Activated CD8-positive, alpha-beta memory T cell treated with anti-CD3 and anti-CD28 coated beads, Interleukin-2, amount 50 U/mL, for 24 hours (primary cell): ENCODE data around the gene MYO1D.
A peak's percentile ranks its signal among the peaks of the same experiment; 100 is the strongest.
"Not testable (repeated sequence)": the region's sequence is repeated elsewhere in the genome, so short reads cannot be mapped to it uniquely, and the experiment has no call there.

Experiments
- DNase-seq: peaks from one replicate; pipeline ENCODE4 v3.0.0-alpha.2; 2020; ENCODE audit errors: extremely low read depth

MYO1D gene

GRCh38 chr17:32673964-32674363, 203.0 kb downstream of the MYO1D start:
- no peak for DNase-seq

DNA sequence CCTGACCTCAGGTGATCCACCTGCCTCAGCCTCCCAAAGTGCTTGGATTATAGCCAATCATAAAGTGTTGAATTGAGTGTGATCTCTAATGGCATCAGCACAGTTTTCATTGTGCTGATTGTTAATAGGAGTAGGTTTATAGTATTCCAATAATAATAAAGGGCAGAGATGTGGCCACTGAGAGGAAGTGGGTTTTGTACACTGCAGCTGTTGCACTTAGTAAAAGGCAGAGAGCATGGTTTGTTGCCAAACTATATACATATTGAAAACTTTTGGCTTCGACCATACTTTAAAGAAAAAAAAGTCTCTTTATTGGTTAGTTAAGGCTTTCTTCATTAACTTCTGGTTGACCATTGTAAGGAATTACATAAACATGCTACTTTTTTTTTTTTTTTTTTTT, 204.2 kb downstream of the MYO1D start:
- no peak for DNase-seq

GRCh38 chr17:32671896-32672295, 205.0 kb downstream of the MYO1D start:
- DNase-seq = no peak

- no peak for DNase-seq
Measured at GRCh38 chr17:32664936-32665583, 211.9 kb downstream of the MYO1D start.

- DNase-seq = no peak
Measured at GRCh38 chr17:32660496-32660985, 216.4 kb downstream of the MYO1D start.

DNA sequence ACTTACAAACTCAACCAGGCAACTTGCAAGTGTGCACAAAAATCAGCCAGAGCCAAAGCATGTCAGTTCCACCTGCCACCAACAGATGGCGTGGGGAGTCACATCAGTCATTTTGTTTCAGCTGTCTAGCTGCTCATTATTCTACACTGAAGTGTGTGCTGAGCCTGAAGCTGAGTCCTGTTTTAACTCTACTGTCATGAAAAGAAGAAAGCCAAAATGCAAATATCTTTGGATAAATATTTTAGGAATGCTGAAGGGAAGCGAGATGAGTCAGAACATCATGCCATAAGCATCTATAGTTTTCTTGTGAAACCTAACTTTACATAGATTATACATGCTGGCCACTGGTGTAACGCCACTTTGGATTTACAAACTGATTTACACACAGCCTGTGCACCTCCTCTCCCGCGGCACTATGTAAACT, 217.5 kb downstream of the MYO1D start:
- peak; percentile 29 for DNase-seq

- no peak for DNase-seq
Measured at GRCh38 chr17:32658470-32659418, 218.2 kb downstream of the MYO1D start.

DNA sequence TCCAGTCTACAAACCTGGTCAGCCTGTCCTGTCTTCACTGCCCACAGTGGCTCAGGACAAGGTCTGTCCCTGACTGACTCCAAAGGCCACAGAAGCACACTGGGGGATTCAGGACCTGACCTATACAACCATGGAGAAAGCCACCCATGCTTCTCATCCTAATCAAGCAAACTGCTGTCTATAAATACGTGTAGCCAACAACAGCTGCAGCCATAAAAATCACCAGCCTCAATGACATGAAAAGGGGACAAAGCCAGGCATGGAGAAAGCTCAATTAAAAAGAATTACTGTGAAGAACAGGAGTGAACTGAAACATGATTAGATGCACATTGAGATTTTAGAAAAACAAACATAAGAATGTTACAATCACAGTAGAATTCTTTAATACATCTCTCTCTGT, 220.0 kb downstream of the MYO1D start:
- no peak for DNase-seq

DNA sequence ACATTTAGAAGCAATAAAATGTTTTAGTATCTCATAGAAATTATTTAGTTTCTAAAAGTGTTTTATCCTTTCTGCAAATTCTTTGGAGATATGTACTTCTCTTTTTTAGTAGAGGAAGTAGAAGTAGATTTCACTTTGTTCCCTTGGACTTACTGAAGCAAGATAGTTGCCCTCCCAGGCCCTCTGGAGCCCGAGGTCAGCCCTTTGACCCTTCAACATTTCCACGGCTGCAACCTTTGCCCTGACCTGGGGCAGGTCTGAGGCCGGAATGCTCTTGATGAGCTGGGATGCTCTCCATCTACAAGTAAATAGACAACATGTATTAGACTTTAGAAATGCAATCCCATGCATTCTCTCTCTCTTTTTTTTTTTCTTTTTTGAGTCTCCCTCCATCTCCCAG, 222.6 kb downstream of the MYO1D start:
- no peak for DNase-seq

- no peak for DNase-seq
Measured at GRCh38 chr17:32651084-32651483, 225.8 kb downstream of the MYO1D start.

- DNase-seq = no peak
Measured at GRCh38 chr17:32648450-32648849, 228.5 kb downstream of the MYO1D start.

DNA sequence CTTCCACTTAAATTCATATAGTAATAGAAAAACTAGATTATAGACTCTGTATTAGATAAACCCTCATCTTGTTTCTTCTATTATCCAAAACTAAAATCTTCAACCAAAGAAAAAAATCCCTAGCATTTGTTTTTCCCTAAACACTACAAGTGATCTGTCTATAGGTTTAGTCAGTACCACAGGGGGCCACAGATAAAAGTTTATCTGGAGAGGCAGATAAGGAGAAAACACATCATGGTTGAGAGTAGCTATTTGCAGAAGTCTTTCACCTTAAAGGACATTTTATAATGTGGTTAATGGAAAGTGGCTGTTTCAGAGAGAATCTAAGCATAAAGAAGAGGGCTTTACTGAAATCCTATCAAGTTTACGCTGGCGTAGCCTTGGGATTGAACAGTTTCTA, 230.0 kb downstream of the MYO1D start:
- no peak for DNase-seq

GRCh38 chr17:32641514-32641913, 235.4 kb downstream of the MYO1D start:
- DNase-seq = not testable (repeated sequence)

DNA sequence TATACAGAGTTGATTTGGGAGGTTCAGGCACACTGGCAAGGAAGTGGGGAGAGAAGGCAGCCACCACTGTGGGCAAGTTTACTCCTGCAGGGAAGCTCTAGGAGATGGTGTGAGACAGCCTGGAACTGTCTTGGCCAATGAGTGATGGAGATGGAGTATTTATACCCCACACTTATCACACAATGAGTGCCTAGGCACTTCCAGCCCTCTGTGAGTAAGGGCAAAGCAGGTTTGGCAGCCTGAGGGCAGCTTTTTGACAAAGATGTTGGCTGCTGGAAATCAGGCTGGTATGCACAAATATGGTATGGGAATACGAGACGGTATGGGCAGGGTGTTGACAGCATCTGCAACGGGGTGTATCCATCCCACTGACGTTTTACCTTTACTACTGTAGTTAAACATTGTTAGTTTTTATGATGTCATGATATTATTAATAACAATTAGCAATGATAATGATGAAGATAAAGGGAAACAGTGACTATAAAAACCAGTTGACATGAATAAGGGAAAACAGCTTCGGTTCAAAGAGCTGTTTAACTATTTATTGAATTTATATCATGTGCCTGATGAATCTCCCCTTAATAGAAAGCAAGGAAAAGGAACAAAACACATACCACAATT, 240.2 kb downstream of the MYO1D start:
- DNase-seq = no peak

GRCh38 chr17:32634167-32634566, 242.8 kb downstream of the MYO1D start:
- no peak for DNase-seq

- DNase-seq = no peak
Measured at GRCh38 chr17:32631341-32632096, 245.4 kb downstream of the MYO1D start.

GRCh38 chr17:32629563-32630190, 247.2 kb downstream of the MYO1D start:
- DNase-seq = no peak

GRCh38 chr17:32628271-32629044, 248.5 kb downstream of the MYO1D start:
- DNase-seq = no peak

DNA sequence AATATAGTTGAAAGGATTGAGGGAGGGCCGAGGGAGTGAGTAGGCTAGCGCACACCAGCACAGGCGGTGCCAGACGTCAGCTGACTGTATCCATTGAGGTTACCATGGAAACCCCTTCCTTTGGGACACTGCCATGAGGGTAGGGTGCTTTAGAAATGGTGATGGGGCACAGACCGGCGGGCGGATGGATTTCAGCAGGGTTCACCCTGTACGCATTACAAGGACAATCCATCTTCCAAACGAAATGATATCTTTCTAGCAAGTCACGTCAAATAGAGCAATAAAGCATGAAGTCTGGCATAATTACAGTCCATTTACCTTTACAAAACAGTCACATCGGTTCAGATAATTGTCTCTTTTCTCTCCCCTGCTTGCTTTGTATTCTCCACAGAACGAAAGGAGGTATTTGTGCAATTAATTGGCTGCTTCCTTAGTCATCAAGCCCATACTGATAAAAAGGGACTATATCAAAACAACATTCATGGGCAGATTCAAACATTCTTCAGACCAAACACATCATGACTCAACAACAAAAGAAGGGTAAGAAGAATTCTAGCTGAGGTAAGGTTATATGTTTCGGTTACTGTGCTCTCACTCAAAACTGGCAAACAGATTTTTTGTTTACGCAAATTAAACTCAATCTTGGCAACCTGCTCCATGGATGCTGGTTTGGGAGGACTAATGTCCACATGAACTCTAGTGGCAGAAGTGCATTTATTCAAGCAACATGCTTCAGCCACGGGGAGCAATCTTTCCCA, 249.5 kb downstream of the MYO1D start:
- DNase-seq = no peak

DNA sequence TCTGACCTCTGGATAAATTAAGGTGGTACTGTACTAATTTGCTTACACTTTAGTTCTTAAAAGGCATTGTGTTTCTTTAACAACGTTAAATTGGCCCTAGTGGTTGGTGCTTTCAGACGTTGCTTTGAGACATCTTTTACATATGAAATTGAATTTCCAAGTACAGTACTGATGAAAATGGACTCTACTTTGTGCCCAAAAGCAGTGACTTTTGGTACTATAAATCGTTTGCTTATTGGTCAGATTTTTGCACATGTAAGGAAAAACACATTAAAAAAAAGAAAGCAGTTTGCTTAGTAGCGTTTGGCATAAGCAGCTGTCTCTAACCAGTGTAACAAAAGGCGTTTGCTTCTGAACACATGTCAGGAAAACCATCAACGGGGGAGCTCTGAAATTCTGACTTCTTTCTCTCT, 250.5 kb downstream of the MYO1D start:
- DNase-seq = no peak
